ENCODE results near the gene KRT81. TPM values are rescaled to one million over a fixed set of nuclear protein-coding genes. Genes with fewer than 3 reads are reported as not detected.

Gene KRT81
- total RNA-seq, 1 donor from 2014 or later, result 1.2 TPM

DNA sequence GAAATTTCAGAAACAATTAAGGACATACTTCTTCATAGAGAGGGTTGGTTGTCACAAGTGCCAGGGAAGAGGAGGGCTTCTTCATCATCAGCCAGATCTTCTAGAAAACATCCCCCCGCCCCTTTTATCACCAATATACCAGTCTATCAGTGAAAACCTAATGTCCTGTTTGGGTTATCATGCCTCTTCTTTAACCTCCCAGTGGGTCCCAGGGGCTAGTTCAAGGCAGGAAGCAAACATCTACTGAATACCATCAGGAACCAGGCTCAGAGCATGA lies 30.2 kb downstream of the KRT81 start:
- no peaks in the 10 kb centered on the region for H4K20me1 ChIP-seq (ENCODE audit: insufficient read depth, low read length)
- no peaks in the 10 kb centered on the region for H3K79me2 ChIP-seq (ENCODE audit: insufficient read depth, low read length)

DNA sequence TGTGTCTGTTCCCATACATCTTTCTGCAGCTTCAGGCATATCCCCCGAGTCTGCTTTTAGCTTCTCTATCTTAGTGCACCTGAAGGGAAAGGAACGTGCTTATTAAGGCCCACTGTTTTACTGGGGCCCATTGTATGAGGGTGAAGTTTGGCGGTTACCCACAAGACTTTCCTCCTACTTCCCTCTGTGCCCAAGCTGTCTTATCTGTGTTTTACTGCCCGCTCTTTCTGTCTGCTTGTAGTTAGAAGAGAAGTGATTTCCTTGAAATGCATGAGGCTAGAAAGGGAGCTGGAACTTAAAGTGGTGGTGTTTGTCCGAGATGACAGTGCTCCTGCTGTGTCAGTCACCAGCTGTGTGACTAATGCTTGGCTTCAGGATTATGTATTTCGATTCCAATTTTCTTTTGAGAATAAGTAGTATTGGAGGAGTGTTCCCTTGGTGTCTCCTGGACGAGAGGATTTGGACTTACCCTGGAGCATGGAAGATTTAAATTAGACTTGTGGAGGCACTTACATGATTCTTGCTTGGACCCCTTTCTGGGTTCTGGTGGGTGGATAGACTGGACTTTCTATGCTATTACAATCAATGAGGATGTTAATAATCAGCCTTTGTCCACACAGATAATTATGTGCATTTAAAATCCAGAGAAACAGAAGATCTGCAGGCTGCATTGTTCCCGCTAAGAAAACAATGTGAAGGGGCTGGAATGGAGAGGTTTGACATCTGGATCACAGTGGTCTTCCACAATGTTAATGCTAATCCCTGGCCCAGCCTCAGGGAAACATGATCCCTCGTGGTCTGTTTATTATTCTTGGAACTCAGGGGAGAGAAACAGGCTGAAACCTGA lies 30.8 kb downstream of the KRT81 start:
- H3K27ac Mint-ChIP-seq (ENCODE audit: unreplicated experiment), result no peak overlapping the region
- H3K4me3 Mint-ChIP-seq (ENCODE audit: unreplicated experiment), result no peak overlapping the region

More for the DNA sequence above, 30.2 kb downstream of the KRT81 start:
- H3K9me3 ChIP-seq (ENCODE audit: insufficient read depth, low read depth, low read length), result no peaks in the 10 kb centered on the region
- H3K36me3 ChIP-seq (ENCODE audit: insufficient read depth, low read length), result no peaks in the 10 kb centered on the region
- H3K27ac ChIP-seq (ENCODE audit: low read depth, low read length), result no peak overlapping the region
- FAIRE-seq, result no peak
- DNase-seq (ENCODE audit: low read depth), result no peak
- peaks cover 68% of the 10 kb centered on the region for H3K27me3 Mint-ChIP-seq (ENCODE audit: low read depth, unreplicated experiment)
- no peak overlapping the region for H3K27ac Mint-ChIP-seq (ENCODE audit: unreplicated experiment)
- H3K36me3 Mint-ChIP-seq (ENCODE audit: low read depth, unreplicated experiment), result peaks cover 5% of the 10 kb centered on the region
- H3K4me3 ChIP-seq (ENCODE audit: insufficient read depth, low read depth, low read length), result no peak overlapping the region
- H3K4me3 Mint-ChIP-seq (ENCODE audit: unreplicated experiment), result no peak overlapping the region
- H3K27me3 ChIP-seq (ENCODE audit: insufficient read depth, low read length), result peaks cover 25% of the 10 kb centered on the region
- H3K9me3 Mint-ChIP-seq (ENCODE audit: unreplicated experiment), result peaks cover 7% of the 10 kb centered on the region
- TF ChIP-seq EZH2 (IDR thresholded peaks at IDR 0.05; ENCODE audit: insufficient read depth, low read length), result no peak
- TF ChIP-seq, protein P1, sequence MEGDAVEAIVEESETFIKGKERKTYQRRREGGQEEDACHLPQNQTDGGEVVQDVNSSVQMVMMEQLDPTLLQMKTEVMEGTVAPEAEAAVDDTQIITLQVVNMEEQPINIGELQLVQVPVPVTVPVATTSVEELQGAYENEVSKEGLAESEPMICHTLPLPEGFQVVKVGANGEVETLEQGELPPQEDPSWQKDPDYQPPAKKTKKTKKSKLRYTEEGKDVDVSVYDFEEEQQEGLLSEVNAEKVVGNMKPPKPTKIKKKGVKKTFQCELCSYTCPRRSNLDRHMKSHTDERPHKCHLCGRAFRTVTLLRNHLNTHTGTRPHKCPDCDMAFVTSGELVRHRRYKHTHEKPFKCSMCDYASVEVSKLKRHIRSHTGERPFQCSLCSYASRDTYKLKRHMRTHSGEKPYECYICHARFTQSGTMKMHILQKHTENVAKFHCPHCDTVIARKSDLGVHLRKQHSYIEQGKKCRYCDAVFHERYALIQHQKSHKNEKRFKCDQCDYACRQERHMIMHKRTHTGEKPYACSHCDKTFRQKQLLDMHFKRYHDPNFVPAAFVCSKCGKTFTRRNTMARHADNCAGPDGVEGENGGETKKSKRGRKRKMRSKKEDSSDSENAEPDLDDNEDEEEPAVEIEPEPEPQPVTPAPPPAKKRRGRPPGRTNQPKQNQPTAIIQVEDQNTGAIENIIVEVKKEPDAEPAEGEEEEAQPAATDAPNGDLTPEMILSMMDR (IDR thresholded peaks at IDR 0.05; ENCODE audit: insufficient read depth, low read depth, low read length), result no peak
- H3K4me2 ChIP-seq (ENCODE audit: low read length), result peak overlapping the region; percentile 32
- H3K9ac ChIP-seq (ENCODE audit: low read length), result no peak overlapping the region
- H2AFZ ChIP-seq (ENCODE audit: low read depth, low read length), result no peak overlapping the region
- peaks cover 13% of the 10 kb centered on the region for H3K4me1 ChIP-seq (ENCODE audit: insufficient read depth, low read length)
- peaks cover 12% of the 10 kb centered on the region for H3K4me1 Mint-ChIP-seq (ENCODE audit: low read depth, unreplicated experiment)

More for the DNA sequence above, 30.8 kb downstream of the KRT81 start:
- TF ChIP-seq, protein P1 (IDR thresholded peaks at IDR 0.05; ENCODE audit: insufficient read depth, low read depth, low read length), result no peak
- no peak for TF ChIP-seq EZH2 (IDR thresholded peaks at IDR 0.05; ENCODE audit: insufficient read depth, low read length)
- H3K79me2 ChIP-seq (ENCODE audit: insufficient read depth, low read length), result no peaks in the 10 kb centered on the region
- H3K36me3 ChIP-seq (ENCODE audit: insufficient read depth, low read length), result no peaks in the 10 kb centered on the region
- peak; percentile 74 for DNase-seq (ENCODE audit: low read depth)
- H3K4me1 ChIP-seq (ENCODE audit: insufficient read depth, low read length), result peaks cover 13% of the 10 kb centered on the region
- Mint-ChIP-seq H3K36me3 (ENCODE audit: low read depth, unreplicated experiment) (peaks cover 5% of the 10 kb centered on the region), H3K9me3 (ENCODE audit: unreplicated experiment) (peaks cover 7% of the 10 kb centered on the region), H3K27me3 (ENCODE audit: low read depth, unreplicated experiment) (peaks cover 72% of the 10 kb centered on the region), H3K4me1 (ENCODE audit: low read depth, unreplicated experiment) (peaks cover 12% of the 10 kb centered on the region)
- H3K4me3 ChIP-seq (ENCODE audit: insufficient read depth, low read depth, low read length), result no peak overlapping the region
- no peak overlapping the region for H3K9ac ChIP-seq (ENCODE audit: low read length)
- peaks cover 27% of the 10 kb centered on the region for H3K27me3 ChIP-seq (ENCODE audit: insufficient read depth, low read length)
- no peak overlapping the region for H2AFZ ChIP-seq (ENCODE audit: low read depth, low read length)
- H3K27ac ChIP-seq (ENCODE audit: low read depth, low read length), result no peak overlapping the region
- H4K20me1 ChIP-seq (ENCODE audit: insufficient read depth, low read length), result no peaks in the 10 kb centered on the region
- no peak for FAIRE-seq
- peak overlapping the region; percentile 32 for H3K4me2 ChIP-seq (ENCODE audit: low read length)
- no peaks in the 10 kb centered on the region for H3K9me3 ChIP-seq (ENCODE audit: insufficient read depth, low read depth, low read length)

Measured in astrocyte (in vitro differentiated cells and primary cell).